ENCODE data around the gene MESP1.
"Not testable (repeated sequence)": the region's sequence is repeated elsewhere in the genome, so short reads cannot be mapped to it uniquely, and the experiment has no call there.

Gene MESP1, protein sequence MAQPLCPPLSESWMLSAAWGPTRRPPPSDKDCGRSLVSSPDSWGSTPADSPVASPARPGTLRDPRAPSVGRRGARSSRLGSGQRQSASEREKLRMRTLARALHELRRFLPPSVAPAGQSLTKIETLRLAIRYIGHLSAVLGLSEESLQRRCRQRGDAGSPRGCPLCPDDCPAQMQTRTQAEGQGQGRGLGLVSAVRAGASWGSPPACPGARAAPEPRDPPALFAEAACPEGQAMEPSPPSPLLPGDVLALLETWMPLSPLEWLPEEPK

DNA sequence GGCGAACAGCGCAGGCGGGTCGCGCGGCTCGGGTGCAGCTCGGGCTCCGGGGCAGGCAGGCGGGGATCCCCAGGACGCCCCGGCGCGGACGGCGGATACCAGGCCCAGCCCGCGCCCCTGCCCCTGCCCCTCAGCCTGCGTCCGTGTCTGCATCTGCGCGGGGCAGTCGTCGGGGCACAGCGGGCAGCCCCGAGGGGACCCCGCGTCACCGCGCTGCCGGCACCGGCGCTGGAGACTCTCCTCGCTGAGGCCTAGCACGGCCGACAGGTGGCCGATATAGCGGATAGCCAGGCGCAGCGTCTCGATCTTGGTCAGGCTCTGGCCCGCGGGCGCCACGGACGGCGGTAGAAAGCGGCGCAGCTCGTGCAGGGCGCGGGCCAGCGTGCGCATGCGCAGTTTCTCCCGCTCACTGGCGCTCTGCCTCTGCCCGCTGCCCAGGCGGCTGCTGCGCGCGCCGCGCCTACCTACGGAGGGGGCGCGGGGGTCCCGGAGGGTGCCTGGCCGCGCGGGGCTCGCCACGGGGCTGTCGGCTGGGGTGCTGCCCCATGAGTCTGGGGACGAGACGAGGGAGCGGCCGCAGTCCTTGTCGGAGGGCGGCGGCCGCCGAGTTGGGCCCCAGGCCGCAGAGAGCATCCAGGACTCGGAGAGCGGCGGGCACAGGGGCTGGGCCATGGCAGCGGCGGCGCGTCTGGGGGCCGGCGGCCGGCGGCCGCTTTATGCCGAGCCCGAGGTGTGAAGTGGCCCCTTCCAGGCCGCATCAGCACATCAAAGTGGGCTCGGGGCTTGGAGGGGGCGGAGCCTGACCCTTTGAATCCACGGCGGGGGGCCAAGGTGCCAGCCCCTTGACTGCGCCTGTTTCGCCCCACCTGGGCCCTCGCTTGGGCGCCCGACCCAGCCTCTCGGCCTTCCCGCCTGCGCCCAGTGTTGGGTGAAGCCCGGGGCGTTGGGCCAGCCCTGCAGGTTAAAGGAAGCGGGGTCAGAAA lies at the start of gene MESP1:
MESP1 (minus strand) TSS at position 690 of the 983 bp plus-strand sequence; CDS start at position 672, 18 bp downstream.
- DNase-seq (ENCODE audit: low spot score) = peak; percentile 97

GRCh38 chr15:89799918-89800498 lies 49.0 kb upstream of the MESP1 start:
- DNase-seq (ENCODE audit: low spot score) = no peak

- no peak for DNase-seq (ENCODE audit: low spot score)
Observed at GRCh38 chr15:89799011-89799911, 48.2 kb upstream of the MESP1 start.

GRCh38 chr15:89797678-89798201 lies 46.7 kb upstream of the MESP1 start:
- DNase-seq (ENCODE audit: low spot score) = no peak

DNA sequence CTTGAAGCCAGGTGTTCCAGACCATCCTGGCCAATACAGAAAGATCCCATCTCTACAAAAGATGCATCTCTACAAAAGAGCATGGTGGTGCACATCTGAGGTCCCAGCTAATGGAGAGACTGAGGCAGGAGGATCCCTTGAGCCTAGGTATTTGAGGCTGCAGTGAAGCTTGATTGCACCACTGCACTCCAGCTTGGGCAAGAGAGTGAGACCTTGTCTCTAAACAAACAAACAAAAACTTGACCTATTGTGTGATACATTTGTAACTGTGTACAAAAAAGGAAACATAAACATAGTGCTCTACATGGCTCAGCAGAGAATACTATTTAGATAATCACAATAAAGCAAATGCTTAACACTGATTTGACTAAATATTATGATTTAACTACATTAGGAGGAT lies 44.9 kb upstream of the MESP1 start:
- no peak for DNase-seq (ENCODE audit: low spot score)

DNA sequence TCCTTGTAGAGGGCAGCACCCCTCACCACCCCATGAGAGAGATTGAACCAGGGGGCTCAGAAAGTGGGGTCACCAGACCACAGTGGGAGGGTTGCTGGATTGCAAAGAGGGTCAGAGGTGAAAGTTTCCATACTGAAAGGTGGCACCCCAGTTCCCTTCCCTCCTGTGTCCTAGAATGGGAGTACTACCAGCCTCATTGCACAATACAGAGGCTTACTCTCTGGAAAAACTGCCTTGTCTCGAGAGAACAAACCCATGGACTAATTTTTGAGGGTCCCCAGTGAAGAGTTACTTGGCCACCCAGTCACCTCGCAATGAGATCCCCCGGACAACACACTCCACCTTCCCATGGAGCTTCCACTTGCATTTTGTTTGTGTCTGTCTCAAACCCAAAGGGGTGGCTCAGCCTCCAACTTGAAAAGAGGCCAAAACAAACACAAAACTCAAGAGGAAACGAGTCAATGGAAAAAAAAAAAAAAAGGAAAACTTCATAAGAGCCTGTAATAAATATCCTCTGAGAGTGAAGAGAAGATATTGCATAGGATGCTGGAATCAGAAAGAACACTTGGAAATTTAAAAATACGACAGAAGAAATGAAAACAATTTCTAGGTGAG lies 43.7 kb upstream of the MESP1 start:
- DNase-seq (ENCODE audit: low spot score) = no peak

GRCh38 chr15:89792106-89792805 lies 41.2 kb upstream of the MESP1 start:
- DNase-seq (ENCODE audit: low spot score) = peak; percentile 33

- DNase-seq (ENCODE audit: low spot score) = no peak
Observed at GRCh38 chr15:89790661-89791060, 39.6 kb upstream of the MESP1 start.

DNA sequence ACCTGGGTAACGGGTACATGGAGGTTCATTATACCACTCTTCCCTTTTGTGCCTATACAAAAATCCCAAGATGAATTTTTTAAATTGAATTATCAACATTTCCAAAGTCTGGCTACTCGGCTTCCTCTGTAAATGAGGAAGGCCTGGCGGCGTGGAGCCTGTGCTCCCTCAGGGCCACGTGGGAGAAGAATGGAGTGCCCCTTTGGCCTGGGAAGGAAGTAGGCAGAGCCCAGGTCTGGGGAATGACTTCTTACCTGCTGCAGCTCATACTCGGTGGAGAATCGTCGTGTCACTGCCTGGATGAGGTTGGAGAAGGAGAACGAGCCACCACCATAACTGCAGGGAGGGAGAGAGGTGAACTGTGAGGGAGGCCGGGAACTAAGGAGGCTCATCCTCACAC lies 39.2 kb upstream of the MESP1 start:
- DNase-seq (ENCODE audit: low spot score) = no peak

DNA sequence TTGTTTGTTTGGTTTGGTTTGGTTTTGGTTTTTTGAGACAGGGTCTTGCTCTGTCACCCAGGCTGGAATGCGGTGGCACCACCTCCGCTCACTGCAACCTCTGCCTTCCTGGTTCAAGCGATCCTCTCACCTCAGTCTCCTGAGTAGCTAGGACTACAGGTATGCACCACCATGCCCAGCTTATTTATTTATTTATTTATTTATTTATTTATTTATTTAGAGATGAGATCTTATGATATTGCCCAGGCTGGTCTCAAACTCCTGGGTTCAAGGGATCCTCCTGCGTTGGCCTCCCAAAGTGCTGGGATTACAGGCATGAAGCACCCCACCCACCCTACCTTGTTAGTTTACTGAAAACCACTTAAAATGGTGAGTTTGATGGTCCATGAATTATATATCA lies 37.5 kb upstream of the MESP1 start:
- DNase-seq (ENCODE audit: low spot score) = not testable (repeated sequence)

- DNase-seq (ENCODE audit: low spot score) = no peak
Observed at GRCh38 chr15:89787944-89788343, 36.9 kb upstream of the MESP1 start.

GRCh38 chr15:89785774-89786140 lies 34.7 kb upstream of the MESP1 start:
- no peak for DNase-seq (ENCODE audit: low spot score)

DNA sequence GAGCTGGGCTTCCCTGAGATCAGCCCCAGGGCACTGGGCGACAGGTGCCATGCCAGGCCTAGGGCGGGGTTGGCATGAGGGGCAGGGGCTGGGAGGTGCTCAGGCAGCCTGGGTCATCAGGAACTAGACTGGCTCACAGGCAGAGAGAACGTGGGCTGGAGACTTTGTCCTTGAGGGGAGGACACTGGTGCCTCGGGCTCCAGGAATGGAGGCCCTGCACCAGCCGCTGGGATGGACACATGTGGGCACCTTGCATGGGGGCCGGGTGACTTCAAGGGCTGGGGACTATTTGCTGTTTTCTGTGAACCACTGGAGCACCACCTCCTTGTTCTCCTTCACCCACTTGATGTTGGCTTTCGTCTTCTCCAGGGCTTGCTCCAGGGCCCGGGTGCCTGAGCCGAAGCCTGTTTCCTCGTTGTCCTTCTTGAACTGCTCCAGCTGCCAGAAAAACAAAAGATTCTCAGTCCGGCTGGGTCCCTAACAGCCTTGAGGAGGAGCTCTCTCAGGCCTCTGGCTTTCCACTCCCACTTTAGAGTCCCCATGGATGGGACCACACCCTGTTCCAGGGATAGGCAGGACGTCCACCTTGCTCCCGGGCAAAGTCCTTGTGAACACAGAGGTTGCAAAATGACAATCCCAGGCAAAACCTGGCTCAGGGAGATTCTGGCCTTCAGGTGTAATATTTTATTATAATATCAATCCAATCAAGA lies 34.2 kb upstream of the MESP1 start:
- DNase-seq (ENCODE audit: low spot score) = no peak

- DNase-seq (ENCODE audit: low spot score) = no peak
Observed at GRCh38 chr15:89784686-89784960, 33.6 kb upstream of the MESP1 start.

GRCh38 chr15:89783861-89784685 lies 33.0 kb upstream of the MESP1 start:
- DNase-seq (ENCODE audit: low spot score) = no peak

GRCh38 chr15:89783111-89783860 lies 32.2 kb upstream of the MESP1 start:
- DNase-seq (ENCODE audit: low spot score) = no peak

DNA sequence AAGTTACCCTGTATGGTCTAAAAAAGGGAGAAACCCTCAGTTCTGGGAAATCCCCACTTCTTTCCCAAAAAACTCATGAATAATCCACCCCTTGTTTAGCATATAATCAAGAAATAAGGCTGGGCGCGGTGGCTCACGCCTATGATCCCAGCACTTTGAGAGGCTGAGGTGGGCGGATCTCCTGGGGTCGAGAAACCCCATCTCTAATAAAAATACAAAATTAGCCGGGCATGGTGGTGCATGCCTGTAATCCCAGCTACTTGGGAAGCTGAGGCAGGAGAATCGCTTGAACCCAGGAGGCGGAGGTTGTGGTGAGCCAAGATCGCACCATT lies 31.5 kb upstream of the MESP1 start:
- DNase-seq (ENCODE audit: low spot score) = not testable (repeated sequence)

DNA sequence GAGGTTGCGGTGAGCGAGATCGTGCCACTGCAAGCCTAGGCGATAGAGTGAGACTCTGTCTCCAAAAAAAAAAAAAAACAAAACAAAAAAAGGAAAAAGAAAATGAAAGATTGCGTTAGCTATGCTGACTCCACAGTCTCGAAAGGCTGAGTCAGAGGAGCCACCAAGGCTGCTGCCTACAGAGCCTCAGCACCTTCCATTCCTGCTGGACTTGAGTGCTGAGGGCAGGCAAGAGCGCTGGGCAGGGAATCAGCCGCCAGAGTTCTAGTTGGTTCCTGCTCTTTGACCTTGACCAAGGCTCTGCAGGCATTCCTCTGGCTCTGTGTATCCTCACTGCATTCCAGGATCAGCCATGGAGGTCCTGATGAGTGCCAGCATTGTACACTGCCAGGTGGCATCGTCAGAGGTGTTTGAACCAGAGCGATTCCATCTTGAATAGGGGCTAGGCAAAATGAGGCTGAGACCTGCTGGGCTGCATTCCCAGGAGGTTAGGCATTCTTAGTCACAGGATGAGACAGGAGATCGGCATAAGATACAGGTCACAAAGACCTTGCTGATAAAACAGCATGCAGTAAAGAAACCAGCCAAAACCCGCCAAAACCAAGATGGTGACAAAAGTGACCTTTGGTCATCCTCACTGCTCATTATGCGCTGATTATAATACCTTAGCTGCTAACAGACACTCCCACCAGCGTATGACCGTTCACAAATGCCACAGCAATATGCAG lies 31.0 kb upstream of the MESP1 start:
- DNase-seq (ENCODE audit: low spot score) = no peak

Data from ecto neural progenitor cell (in vitro differentiated cells).